GM15510 (cell line): ENCODE results near the gene POLRMT.

Experiments
- POLR2A ChIP-seq: IDR thresholded peaks from 3 replicates; pipeline ENCODE4 v1.6.1; 2011; ENCODE audit warnings: borderline replicate concordance; ENCODE audit not compliant: insufficient read length; ENCODE audit errors: extremely low read depth

The POLRMT gene

DNA sequence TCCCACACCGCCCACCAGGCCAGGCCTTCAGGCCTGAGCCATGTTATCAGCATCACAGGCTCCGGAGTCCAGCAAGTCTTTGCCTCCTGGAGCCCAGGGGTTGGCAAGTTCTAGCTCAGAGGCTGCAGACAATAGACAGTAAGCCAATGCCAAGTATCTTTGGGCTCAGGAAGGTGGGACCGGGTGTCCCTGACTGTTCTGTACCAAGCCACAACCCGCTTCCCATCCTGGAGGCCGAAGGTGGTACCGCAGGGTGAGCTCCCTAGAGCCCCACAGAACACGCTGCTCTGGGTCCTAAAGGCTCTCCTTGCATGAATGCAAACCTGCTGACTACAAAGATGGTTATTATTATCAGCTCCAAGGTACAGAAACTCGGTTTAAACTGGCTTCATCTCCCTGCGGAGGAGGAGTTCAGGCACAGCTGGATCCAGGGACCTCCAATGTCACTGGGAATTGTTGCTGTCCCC lies 37.3 kb upstream of the POLRMT start:
- no peak for TF ChIP-seq POLR2A

DNA sequence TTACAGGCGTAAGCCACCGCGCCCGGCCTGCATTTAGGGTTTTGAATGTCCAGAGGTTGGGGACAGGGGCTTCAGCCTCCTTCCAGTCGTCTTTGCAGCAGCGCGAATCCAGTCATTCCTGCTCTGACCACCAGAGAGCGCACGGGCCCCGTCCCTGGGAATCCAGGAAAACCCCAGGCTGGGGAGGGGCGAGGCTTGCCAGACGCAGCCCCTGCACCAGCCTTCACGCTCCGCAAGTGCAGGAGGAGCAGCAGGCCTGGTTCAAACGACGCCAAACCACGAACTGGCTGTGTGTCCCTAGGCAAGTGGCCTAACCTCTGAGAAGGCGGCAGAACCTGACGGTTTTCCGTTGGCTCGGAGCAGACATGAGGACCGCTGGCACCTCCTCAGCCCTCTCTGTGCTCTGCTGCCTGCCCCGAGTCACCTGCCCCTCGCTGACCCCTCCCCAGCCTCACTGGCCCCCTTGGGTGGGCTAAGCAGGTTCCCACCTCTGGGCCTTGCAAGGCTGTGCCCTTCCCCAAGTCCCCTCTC lies 31.6 kb upstream of the POLRMT start:
- no peak for TF ChIP-seq POLR2A

DNA sequence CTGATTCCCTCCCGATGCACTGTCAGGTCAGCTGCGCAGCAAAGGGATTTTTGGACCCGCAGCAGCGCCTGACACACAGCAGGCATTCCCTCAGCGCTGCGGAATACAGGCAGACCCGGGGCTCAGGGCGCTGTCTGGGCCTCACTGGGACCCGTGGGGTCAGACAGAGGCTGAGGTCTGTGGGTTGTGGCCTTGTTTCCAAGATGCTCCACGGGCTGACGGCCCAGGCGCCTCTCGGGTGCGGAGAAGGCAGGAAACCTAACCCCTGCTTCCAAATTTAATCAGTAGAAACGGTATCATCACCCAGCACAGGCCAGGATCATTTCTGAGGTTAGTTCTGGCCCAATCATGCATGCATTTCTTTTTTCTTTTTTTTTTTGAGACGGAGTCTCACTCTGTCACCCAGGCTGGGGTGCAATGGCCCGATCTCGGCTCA lies 30.4 kb upstream of the POLRMT start:
- TF ChIP-seq POLR2A = no peak

DNA sequence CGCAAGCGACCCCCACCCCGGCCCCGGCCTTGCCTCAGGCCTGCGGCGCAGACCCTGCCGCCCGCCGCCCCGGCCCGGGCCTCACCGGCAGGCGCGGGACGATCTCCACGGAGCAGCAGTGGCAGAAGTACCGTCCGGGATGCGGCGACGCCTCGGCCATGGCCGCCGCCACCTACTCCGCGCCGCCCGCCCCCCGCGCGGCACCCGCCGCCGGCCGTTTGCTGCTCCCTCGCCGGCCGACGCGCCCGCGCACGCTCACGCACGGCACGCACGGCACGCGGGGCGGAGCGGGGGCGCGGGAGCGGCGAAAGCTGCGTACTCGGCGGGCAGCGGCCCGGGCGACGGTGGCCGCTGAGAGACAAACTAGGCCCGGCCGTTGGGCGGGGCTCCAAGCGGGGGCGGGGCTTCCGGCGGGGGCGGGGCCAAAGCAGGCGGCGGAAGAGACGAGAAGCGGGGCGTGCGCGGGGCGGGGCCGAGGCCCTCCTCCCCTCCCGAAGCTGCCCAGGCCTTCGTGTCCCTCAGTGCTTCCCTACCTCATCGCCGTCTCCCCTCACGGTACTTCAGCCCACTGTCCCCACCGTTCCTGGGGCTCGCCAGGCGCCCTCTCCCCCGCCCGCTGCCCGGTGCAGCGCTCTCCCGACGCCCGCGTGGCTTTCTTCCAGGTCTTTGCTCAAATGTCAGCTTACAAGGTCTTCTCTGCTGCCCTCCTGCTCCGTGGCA lies 29.8 kb upstream of the POLRMT start, which contains the start of gene RNF126:
Gene RNF126 (minus strand): TSS at position 253 of the 720 bp plus-strand sequence. CDS start 93 bp downstream, at position 160.
- peak; percentile 82 for TF ChIP-seq POLR2A

DNA sequence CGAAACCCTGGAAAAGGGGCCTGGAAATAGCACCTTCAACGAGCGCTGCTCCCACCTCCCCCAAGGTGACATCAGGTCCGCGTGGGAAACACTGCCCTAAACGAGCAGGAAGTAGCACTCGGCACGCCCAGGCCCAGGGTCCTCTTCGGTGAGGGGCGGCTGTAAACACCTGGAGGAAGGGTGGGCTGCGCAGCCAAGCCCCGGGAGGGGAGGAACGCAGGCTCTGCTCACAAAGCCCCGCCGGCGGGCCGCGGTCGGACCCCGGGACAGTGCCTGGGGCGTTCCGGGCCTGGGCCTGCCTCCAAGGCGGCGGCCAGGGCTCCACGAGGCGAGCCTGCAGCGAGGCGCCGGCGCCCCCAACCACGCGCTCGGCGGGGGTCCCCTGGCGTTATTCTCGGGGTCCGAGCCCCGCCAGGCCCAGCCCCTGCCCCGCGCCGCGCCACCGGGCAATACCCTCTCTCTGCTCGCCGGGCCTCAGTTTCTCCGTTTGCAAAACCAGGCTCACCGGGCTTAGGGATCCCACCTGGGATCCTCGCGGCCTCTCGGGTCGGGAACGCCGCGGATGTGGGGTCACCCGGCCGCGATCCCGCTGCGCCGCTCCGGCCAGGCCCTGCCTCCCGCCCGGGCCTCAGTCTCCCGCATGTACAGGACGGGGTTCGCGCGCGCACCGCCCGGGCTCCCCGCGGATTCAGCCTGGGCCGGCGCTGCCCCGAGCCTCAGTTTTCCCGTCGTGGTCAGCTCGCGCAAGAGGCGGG lies 29.0 kb upstream of the POLRMT start:
- TF ChIP-seq POLR2A = peak; percentile 41

DNA sequence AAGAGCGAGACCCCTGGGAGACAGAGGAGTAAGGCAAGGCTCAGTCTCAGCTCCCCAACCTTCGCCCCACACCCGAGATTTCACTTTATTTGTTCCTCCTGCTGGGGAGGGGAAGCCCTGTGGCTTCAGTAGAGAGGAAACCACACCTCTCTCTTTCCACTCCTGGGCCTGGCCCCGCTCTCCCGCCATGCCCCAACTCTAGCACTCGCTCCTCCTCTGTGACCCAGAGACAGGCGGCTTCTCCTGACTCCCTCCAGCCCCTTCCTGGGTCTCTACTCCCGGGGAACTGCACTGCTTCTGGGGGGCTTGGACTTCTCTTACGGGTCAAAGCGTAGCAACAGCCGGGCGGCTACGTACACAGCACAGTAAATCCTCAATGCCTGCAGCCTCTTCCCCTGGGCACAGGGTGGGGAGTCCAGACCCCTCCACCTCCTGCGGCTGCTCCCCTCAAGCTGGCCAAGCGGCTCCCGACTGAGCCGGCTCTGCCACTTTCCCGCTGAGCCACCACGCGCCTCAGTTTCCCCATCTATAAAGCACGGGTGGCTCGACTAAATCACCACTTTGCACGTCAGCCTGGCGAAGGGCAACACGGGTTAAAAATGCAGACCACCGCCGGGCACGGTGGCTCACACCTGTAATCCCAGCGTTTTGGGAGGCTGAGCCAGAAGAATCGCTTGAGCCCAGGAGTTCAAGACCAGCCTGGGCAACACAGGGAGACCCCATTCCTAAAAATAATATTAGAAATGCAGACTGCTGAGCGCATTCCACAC lies 28.3 kb upstream of the POLRMT start:
- TF ChIP-seq POLR2A = peak; percentile 19

DNA sequence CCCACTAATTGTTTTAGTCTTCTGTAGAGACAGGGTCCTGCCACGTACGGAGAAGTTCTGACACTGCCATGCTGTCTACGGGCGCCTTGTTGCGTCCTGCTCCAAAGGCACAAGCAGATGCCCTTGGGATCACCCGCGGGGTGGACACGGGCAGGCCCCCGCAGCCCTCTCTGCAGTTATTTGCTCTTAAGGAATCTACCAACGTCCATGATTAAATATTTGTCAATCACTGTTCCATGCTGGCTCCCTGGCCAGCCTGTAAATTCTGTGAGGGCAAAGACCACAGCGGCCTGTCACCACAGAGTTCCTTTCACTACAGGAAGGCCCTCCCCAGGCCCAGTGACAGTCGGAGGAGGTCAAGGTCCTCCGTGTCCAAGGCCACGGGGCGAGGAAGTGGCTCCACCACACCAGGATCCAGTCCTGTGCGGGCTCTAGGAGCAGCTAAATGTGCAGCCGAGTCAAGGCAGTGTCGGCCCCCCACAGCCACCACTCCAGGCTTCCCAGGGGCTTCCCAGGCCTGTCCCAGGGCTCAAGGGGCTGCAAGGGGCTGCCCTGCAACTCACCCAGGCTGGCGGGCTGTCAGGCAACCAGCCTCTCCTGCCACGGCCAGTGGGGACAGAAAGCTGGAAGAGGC lies 27.6 kb upstream of the POLRMT start:
- TF ChIP-seq POLR2A = no peak

DNA sequence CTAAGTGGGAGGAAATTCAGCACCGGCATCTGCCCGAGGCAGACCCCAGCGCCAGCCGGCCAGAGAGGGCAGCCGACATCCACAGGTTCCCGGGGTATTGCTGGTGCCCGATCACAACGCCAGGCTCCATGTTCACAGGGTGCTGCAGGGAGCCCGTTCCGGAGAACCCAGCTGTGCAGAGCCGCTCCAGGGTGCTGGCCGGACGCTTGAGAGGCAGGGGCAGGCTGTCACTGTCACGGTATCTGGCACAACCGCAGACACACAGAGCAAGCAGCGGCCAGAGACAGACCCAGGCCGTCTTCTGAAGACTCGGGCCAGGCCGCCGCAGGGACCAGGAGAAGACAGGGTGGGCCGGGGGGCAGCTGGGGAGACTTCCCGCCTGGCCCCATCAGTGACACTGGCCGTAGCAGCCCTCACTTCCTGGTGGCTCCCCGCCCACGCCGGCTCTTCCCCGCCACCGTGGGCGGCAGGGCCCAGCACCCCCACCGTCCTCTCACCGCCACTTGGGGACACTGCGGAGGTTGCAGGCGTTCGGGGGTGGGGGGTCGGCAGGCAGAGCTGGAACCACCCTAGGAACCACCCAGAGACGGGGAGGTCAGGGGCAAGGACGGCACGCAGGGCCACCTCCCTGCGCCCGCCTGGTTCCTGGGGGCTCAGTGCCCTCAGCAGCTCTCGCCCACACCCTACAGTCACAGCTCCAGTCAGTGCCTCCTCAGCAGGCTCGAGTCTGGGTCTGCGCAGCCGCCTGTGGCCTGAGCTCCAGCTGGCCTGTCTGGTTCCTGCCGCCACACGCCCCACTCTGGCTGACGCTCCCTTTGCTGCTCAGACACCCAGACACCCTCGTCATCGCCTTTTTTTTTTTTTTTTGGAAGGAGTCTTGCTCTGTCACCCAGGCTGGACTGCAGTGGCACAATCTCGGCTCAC lies 25.8 kb upstream of the POLRMT start:
- no peak for TF ChIP-seq POLR2A

DNA sequence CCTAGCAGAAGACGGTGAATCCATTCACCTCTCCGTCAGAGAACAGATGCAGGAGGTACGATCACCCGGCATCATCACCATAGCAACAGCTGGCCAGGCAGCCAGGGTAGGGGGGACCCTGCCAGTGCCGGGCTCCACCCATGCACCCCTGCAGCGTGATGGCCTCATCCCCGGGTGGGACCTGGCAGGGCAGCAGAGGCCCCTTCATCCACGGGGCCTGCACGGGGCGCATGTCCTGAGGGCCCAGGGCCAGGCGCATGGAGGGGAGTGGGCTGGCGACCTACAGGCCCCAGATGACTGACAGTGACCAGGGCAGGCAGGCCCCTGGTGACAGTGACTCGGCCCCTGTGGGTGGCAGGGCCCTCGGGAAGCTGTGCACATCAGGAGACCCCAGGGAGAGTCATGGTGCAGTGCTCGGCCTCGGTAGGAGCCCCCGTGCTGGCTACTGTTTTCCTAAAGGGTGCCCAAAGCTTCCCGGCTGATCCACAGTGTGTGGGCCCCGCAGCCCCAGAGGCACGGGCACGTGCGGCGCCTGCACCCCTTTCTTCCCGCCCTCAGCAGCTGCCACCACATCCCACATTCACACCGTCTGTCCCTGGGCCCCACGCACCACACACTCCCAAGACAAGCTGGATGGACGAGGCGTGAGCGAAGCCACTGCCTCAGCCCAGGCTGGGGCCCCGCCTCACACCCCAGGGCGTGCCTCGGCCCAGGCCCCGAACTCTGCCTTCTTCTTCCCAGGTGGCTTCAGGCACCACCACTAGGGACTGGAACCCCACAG lies 24.9 kb upstream of the POLRMT start:
- TF ChIP-seq POLR2A = no peak

DNA sequence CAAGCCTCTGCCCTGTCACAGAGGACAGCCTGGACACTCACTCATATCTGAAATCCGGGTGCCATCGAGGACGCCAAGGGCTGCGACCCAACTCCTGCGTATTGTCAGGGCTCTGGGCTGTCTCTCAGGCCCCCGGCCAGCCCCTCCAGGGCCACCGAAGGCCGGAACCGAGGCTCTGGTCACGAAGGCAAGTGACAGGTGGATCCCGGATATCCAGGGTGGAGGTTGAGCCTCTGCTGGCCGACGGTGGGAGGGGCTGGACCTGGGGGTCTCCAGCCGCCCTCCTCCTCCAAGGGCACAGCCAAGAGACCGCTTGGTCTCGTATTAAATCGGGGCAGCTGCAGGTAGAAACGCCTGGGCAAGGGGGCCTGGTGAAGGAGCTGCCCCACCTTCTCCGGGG lies 24.3 kb upstream of the POLRMT start:
- no peak for TF ChIP-seq POLR2A

DNA sequence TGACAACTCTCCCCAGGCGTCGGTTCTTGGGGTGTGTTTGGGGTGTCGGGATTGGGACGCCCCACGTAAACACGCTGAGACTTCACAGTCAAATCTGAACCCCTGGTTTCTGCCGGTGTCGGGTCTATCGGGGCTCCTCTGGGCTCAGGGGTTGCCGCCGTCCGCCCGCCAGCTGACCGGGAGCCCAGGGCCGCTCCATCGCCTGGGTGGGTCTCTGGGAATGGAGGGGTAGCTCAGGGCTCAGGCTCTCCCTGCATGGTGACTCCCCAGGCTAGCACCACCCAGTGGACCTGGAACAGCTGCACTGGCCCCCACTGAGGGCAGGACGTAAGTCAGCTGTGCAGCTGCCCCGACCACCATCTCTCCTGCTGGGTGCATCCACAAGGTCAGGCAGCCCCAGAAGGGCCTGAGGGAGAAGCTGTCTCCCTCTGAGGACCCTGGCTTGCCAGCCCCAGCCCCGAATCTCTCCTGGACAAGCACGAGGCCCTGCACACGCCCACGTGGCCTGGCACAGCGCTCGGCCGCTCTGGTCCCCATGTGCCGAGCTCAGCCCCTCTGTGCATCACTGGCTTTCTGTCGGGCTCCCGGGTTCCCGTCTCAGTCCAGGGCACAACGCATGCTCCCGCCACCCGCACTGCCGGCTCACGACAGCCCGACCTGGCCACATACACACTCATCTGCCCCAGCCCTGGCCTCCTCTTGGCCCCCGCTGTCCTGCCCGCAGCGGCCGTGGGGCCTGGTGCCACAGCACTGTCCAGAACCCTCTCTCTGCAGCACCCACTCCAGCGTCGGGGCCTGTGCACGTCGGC lies 23.6 kb upstream of the POLRMT start:
- TF ChIP-seq POLR2A = no peak

DNA sequence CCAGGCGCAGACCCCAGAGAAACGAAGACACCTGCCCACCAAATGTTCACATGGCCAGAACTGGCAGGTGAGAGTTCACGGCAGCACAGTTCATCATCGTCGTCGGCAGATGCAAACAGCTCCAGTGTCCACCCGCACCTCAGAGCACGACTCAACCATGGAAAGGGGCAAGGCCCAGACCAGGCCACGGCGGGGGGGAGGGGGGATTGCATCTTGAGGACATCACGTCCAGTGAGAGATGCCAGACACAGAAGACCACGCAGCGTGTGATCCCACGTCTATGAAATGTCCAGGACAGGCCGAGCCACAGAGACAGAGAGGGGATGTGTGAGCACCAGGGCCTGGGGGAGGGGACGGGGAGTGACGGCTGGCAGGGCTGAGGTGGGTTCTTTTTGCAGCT lies 22.4 kb upstream of the POLRMT start:
- TF ChIP-seq POLR2A = no peak

DNA sequence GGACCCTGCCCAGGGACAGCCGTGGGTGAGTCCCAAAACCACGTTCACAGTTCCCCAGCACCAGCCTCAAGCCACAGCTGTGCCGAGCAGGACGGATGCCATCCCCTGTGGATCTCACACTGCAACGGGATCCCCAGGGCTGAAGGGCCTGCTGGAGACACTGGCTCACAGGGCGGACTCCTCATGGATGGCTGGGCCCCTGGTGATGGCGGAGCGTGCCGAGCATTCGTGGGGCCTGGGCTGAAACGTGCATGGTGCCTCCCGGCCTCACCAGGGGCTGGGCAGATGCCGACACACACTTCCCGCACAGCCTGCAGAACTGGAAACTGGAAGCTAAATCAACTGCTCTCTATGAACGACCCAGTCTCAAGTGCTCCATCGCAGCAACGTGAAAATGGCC lies 20.1 kb upstream of the POLRMT start:
- TF ChIP-seq POLR2A = no peak
